Neuronal stem cell (in vitro differentiated cells): Measurements from ENCODE around the gene DPEP1.
A peak's percentile ranks its signal among the peaks of the same experiment; 100 is the strongest.

Experiments used
- DNase-seq: peaks from one replicate; pipeline ENCODE4 v3.0.0-alpha.2; 2013; ENCODE audit warnings: low spot score
- H2AFZ ChIP-seq: one replicate; pipeline ENCODE4 v1.6.1; 2013; ENCODE audit warnings: mild to moderate bottlenecking, low read length, inconsistent platforms
- H2AK5ac ChIP-seq: 2 replicates; pipeline ENCODE4 v1.6.1; 2013; ENCODE audit warnings: low read depth, mild to moderate bottlenecking, inconsistent platforms, low read length, moderate library complexity, mixed read lengths
- H2BK120ac ChIP-seq: 2 replicates; pipeline ENCODE4 v1.6.1; 2013; ENCODE audit warnings: low read depth, mild to moderate bottlenecking, inconsistent platforms, low read length, moderate library complexity, mixed read lengths
- H2BK12ac ChIP-seq: one replicate; pipeline ENCODE4 v1.6.1; 2013; ENCODE audit warnings: low read length, inconsistent platforms
- H2BK15ac ChIP-seq: 2 replicates; pipeline ENCODE4 v1.6.1; 2013; ENCODE audit warnings: mild to moderate bottlenecking, low read length, inconsistent platforms, mixed read lengths
- H2BK5ac ChIP-seq: one replicate; pipeline ENCODE4 v1.6.1; 2013; ENCODE audit warnings: inconsistent platforms, mild to moderate bottlenecking, low read length, moderate library complexity
- H3K14ac ChIP-seq: one replicate; pipeline ENCODE4 v1.6.1; 2013; ENCODE audit warnings: low read length, inconsistent platforms
- H3K18ac ChIP-seq: 2 replicates; pipeline ENCODE4 v1.6.1; 2013; ENCODE audit warnings: low read length, inconsistent platforms
- H3K23ac ChIP-seq: 2 replicates; pipeline ENCODE4 v1.6.1; 2013; ENCODE audit warnings: low read depth, mild to moderate bottlenecking, mixed read lengths, low read length, inconsistent platforms; ENCODE audit not compliant: poor library complexity
- H3K27ac ChIP-seq: replicated peaks from 3 replicates; pipeline ENCODE4 v1.5.1; 2013; ENCODE audit warnings: low read length, inconsistent platforms
- H3K27me3 ChIP-seq, 3 experiments: 2 replicates each; pipeline ENCODE4 v1.6.1; 2013; ENCODE audit warnings: low read length in 3 of 3, mild to moderate bottlenecking in 2 of 3, inconsistent platforms in 1 of 3, low read depth in 1 of 3, mixed read lengths in 1 of 3, moderate library complexity in 1 of 3; ENCODE audit not compliant: control insufficient read depth in 3 of 3, insufficient read depth in 3 of 3
- H3K36me3 ChIP-seq, 2 donors: replicated peaks in 1 of 2; 2 replicates each; pipeline ENCODE4 v1.6.1; 2013; ENCODE audit warnings: low read length in 2 of 2; ENCODE audit not compliant: control insufficient read depth in 2 of 2, insufficient read depth in 2 of 2
- H3K4ac ChIP-seq: 2 replicates; pipeline ENCODE4 v1.6.1; 2013; ENCODE audit warnings: inconsistent platforms, mild to moderate bottlenecking, low read length, moderate library complexity
- H3K4me1 ChIP-seq, 2 donors: 1 replicate in 1 of 2; 2 replicates in 1 of 2; pipeline ENCODE4 v1.6.1; 2013; ENCODE audit warnings: low read length in 2 of 2, low read depth in 1 of 2; ENCODE audit not compliant: control insufficient read depth in 2 of 2, insufficient read depth in 1 of 2
- H3K4me2 ChIP-seq: one replicate; pipeline ENCODE4 v1.6.1; 2013; ENCODE audit warnings: mild to moderate bottlenecking, low read length, inconsistent platforms; ENCODE audit not compliant: insufficient read depth, poor library complexity, severe bottlenecking
- H3K4me3 ChIP-seq, 2 donors: 2 replicates each; pipeline ENCODE4 v1.5.1; 2013; ENCODE audit warnings: low read length in 2 of 2, mild to moderate bottlenecking in 2 of 2, inconsistent platforms in 1 of 2, moderate library complexity in 1 of 2
- H3K79me1 ChIP-seq: one replicate; pipeline ENCODE4 v1.6.1; 2013; ENCODE audit warnings: low read depth, mild to moderate bottlenecking, inconsistent platforms, low read length, moderate library complexity
- H3K9ac ChIP-seq: one replicate; pipeline ENCODE4 v1.6.1; 2013; ENCODE audit warnings: mild to moderate bottlenecking, low read depth, low read length, inconsistent platforms; ENCODE audit not compliant: poor library complexity
- H3K9me3 ChIP-seq, 2 donors: replicated peaks in 1 of 2; 2 replicates each; pipeline versions ENCODE3 to v1.6.1; 2013; ENCODE audit warnings: low read length in 2 of 2, mild to moderate bottlenecking in 2 of 2, inconsistent platforms in 1 of 2, low read depth in 1 of 2, mixed read lengths in 1 of 2, moderate library complexity in 1 of 2; ENCODE audit not compliant: control insufficient read depth in 2 of 2, insufficient read depth in 1 of 2
- H4K8ac ChIP-seq: one replicate; pipeline ENCODE4 v1.6.1; 2013; ENCODE audit warnings: low read depth, mild to moderate bottlenecking, inconsistent platforms, low read length, moderate library complexity
- H4K91ac ChIP-seq: one replicate; pipeline ENCODE4 v1.6.1; 2013; ENCODE audit warnings: low read length, low read depth, mild to moderate bottlenecking, inconsistent platforms; ENCODE audit not compliant: poor library complexity
- WGBS, 2 donors: extraction: QIAGEN DNeasy Blood & Tissue Kit; methylation state at CpG; one replicate each; pipeline ENCODE4 v1.1.7; 2013; ENCODE audit warnings: missing lambda C conversion rate in 2 of 2, mixed read lengths in 1 of 2; ENCODE audit not compliant: insufficient read length in 2 of 2, insufficient replicate concordance in 1 of 2; ENCODE audit errors: extremely low coverage in 2 of 2; 5-methylcytosine and 5-hydroxymethylcytosine counted together

The DPEP1 gene

DNA sequence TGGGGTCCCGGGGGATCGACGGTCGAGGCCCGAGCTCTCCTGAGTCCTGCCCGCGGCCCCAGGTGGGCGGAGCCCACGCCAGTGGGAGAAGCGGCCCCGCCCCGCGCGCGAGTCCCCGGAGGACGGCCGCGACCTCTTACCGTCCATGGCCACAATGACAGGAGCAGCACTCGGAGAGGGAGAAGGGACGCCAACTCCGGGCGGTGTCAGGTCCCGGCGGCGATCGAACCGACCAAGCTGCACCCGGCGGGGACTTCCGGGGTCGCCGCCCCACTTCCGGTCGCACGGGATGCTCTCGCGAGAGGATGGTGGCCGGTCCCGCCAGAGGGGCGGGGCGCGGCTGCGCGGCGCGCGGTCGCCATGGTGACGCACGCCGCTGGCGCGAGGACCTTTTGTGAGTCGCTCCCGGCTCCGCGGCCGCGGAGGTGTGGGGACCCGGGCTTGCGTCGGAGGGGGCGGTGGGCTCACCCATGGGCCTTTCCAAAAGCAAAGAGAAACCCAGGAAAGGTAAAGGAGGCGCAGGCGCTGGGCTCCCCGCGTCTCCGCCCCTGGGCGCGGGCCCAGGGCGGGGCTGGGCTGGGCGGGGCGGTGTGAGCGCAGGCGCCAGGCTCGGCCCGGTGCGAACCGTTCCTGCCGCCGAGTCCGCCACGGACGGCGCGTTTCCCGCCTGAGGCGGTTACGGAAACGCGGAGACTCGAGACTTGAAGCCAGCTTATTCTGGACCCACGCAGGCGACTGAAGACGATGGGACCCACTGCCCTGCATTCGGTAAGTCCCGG is 44.2 kb downstream of the DPEP1 start, which contains the start of the genes CHMP1A and SPATA33:
CHMP1A (minus strand) TSS at position 267 of the 779 bp plus-strand sequence; CDS start at position 147, 120 bp downstream.
SPATA33 (plus strand) TSS at position 395 of the 779 bp plus-strand sequence; CDS start at position 471, 76 bp downstream.
- peak within 1 kb of the TSS; percentile 97 for H3K23ac ChIP-seq
- H3K36me3 ChIP-seq, result peaks cover 26 to 53% of the 10 kb centered on the region in 2 donors
- H3K4me2 ChIP-seq, result peak within 1 kb of the TSS; percentile 96
- peaks cover 4 to 8% of the 10 kb centered on the region in 2 donors for H3K4me1 ChIP-seq
- peak within 1 kb of the TSS; percentile 39 for H2BK5ac ChIP-seq
- H2BK120ac ChIP-seq, result peak within 1 kb of the TSS; percentile 17
- peak within 1 kb of the TSS; percentile 100 for H3K14ac ChIP-seq
- no peaks in the 10 kb centered on the region for H3K27me3 ChIP-seq
- peak; percentile 89 for DNase-seq
- H3K4ac ChIP-seq, result no peak within 1 kb of the TSS
- H3K18ac ChIP-seq, result peak within 1 kb of the TSS; percentile 97
- no peaks in the 10 kb centered on the region for H3K9me3 ChIP-seq
- peak within 1 kb of the TSS; percentile 96 for H2AFZ ChIP-seq
- peak within 1 kb of the TSS; percentile 94 for H2BK15ac ChIP-seq
- peak within 1 kb of the TSS; percentile 99 for H3K9ac ChIP-seq
- peak within 1 kb of the TSS; percentile 84 for H2AK5ac ChIP-seq
- H3K4me3 ChIP-seq, result peak within 1 kb of the TSS; percentile 80 to 99
- WGBS, 2 donors, result no CpG with 5 or more reads among the region's 99 CpGs
- H4K8ac ChIP-seq, result peak within 1 kb of the TSS; percentile 93
- no peak within 1 kb of the TSS for H2BK12ac ChIP-seq
- peaks cover 25% of the 10 kb centered on the region for H3K79me1 ChIP-seq
- H3K27ac ChIP-seq, result peak within 1 kb of the TSS; percentile 79
- no peak within 1 kb of the TSS for H4K91ac ChIP-seq

DNA sequence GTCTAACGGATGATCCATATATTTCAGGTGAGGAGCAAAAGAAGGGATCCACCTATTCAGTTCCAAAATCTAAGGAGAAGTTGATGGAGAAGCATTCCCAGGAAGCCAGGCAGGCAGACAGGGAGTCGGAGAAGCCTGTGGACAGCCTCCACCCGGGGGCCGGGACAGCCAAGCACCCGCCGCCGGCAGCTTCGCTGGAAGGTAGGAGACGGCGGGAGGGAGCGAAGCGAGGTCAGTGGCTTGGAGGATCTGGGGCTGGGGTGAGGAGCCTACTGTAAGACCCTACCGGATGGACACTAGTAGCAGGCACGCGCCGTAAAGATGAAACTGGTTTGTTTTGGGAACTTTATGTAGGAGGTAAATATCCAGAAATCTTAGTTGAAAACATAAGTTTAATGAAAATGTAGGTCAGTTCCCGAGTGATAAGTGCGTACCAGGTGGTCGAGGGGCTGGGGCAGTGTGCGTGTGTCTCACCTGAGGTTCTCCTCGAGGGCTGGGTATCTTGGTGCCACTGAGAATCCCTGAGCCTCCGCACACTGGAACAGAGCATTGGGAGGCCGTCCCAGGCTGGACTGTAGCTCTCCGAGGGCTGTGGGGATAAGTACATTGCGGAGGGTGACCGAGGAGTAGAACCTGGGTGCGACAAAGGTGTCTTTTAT is 44.9 kb downstream of the DPEP1 start:
- Histone ChIP-seq H2BK15ac (peak overlapping the region; percentile 94), H2BK120ac (no peak overlapping the region), H3K23ac (peak overlapping the region; percentile 89), H3K4me3 (peak overlapping the region; percentile 80 to 99), H3K27me3 (no peaks in the 10 kb centered on the region), H2AK5ac (no peak overlapping the region), H3K14ac (peak overlapping the region; percentile 75), H3K4me1 (peaks cover 4 to 8% of the 10 kb centered on the region in 2 donors), H4K91ac (no peak overlapping the region), H3K9ac (peak overlapping the region; percentile 96), H2AFZ (peak overlapping the region; percentile 96), H3K79me1 (peaks cover 24% of the 10 kb centered on the region), H4K8ac (peak overlapping the region; percentile 93), H3K4ac (no peak overlapping the region), H2BK12ac (no peak overlapping the region), H3K18ac (peak overlapping the region; percentile 92), H3K4me2 (peak overlapping the region; percentile 96), H3K27ac (peak overlapping the region; percentile 79), H3K9me3 (peaks cover 0 to under 1% of the 10 kb centered on the region in 2 donors), H3K36me3 (peaks cover 26 to 59% of the 10 kb centered on the region in 2 donors), H2BK5ac (peak overlapping the region; percentile 39)
- no CpG with 5 or more reads among the region's 27 CpGs for WGBS, 2 donors
- DNase-seq, result no peak

DNA sequence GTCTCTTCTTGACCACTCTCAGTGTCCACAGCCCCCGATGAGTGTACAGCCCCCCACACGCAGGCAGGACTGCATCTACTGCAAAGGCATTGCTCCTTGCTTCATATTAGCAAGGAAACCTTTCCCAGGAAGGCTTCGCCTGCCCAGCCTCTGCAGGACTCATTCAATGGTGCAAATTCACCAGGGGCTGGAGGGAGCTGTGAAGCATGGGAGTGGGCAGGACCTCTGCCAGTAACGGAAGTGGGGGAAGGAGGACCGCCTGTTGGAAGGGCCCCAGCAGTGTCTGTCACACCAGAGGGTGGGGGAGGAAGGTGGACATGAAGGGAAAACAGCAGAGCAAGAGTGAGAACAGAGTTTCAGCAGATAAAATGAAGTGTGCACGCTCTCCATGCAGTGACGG is 46.7 kb downstream of the DPEP1 start:
- H2AK5ac ChIP-seq, result no peak overlapping the region
- H2BK120ac ChIP-seq, result no peak overlapping the region
- no peak overlapping the region for H3K23ac ChIP-seq
- WGBS, 2 donors, result no CpG with 5 or more reads among the region's 7 CpGs
- H3K4me3 ChIP-seq, result no peak overlapping the region
- DNase-seq, result no peak
- peaks cover 4 to 8% of the 10 kb centered on the region in 2 donors for H3K4me1 ChIP-seq
- H2BK15ac ChIP-seq, result no peak overlapping the region
- no peak overlapping the region for H3K4me2 ChIP-seq
- H3K36me3 ChIP-seq, result peaks cover 30 to 63% of the 10 kb centered on the region in 2 donors
- H4K91ac ChIP-seq, result no peak overlapping the region
- peaks cover 21% of the 10 kb centered on the region for H3K79me1 ChIP-seq
- H2BK5ac ChIP-seq, result no peak overlapping the region
- H3K4ac ChIP-seq, result no peak overlapping the region
- no peak overlapping the region for H3K27ac ChIP-seq
- peaks cover 0 to 7% of the 10 kb centered on the region in 2 donors for H3K9me3 ChIP-seq
- no peak overlapping the region for H4K8ac ChIP-seq
- H3K27me3 ChIP-seq, result no peaks in the 10 kb centered on the region
- H2AFZ ChIP-seq, result no peak overlapping the region
- no peak overlapping the region for H3K14ac ChIP-seq
- H3K9ac ChIP-seq, result no peak overlapping the region
- no peak overlapping the region for H2BK12ac ChIP-seq
- H3K18ac ChIP-seq, result no peak overlapping the region

DNA sequence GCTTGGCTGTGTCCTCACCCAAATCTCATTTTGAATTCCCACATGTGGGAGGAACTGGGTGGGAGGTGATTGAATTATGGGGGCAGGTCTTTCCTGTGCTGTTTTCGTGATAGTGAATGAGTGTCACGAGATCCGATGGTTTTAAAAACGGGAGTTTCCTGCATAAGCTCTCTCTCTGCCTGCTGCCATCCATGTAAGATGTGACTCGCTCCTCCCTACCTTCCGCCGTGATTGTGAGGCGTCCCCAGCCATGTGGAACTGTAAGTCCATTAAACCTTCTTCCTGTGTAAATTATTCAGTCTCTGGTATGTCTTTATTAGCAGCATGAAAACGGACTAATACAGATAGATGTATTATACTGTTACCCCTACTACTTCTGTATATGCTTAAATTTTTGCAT is 47.8 kb downstream of the DPEP1 start:
- H4K91ac ChIP-seq, result no peak overlapping the region
- H3K18ac ChIP-seq, result no peak overlapping the region
- H3K4me1 ChIP-seq, result peaks cover 4 to 8% of the 10 kb centered on the region in 2 donors
- peaks cover 6 to 10% of the 10 kb centered on the region in 2 donors for H3K9me3 ChIP-seq
- no peak overlapping the region for H2AFZ ChIP-seq
- H3K9ac ChIP-seq, result no peak overlapping the region
- H4K8ac ChIP-seq, result no peak overlapping the region
- no peak overlapping the region for H3K4ac ChIP-seq
- H3K36me3 ChIP-seq, result peaks cover 30 to 70% of the 10 kb centered on the region in 2 donors
- H2BK12ac ChIP-seq, result no peak overlapping the region
- DNase-seq, result no peak
- H3K79me1 ChIP-seq, result peaks cover 18% of the 10 kb centered on the region
- H3K4me2 ChIP-seq, result no peak overlapping the region
- H2BK5ac ChIP-seq, result no peak overlapping the region
- no peaks in the 10 kb centered on the region for H3K27me3 ChIP-seq
- H3K27ac ChIP-seq, result no peak overlapping the region
- H2BK120ac ChIP-seq, result no peak overlapping the region
- no peak overlapping the region for H3K23ac ChIP-seq
- H2AK5ac ChIP-seq, result no peak overlapping the region
- no peak overlapping the region for H2BK15ac ChIP-seq
- WGBS, 2 donors, result no CpG with 5 or more reads among the region's 9 CpGs
- no peak overlapping the region for H3K14ac ChIP-seq
- H3K4me3 ChIP-seq, result no peak overlapping the region
